ENCODE measurements around the gene KLK8.

Gene KLK8

DNA sequence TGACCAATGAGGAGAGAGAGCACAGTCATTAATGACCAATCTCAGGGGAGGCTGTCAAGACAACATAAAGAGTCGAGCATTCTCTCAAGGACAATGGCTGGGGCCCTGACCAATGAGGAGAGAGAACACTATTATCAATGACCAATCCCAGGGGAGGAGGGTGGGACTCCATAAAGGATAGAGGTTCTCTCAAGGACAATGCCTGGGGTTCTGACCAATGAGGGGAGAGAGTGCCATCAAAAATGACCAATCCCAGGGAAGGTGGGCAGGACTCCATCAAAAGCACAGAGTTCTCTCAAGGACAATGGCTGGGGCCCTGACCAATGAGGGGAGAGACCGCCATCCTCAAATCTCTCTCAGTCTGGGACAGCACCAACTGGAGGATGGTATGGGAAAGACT, 28.3 kb upstream of the KLK8 start:
- H3K9ac ChIP-seq (ENCODE audit: low read depth, low read length), result no peak overlapping the region
- H3K4me1 ChIP-seq (ENCODE audit: insufficient read depth, low read length), result no peaks in the 10 kb centered on the region
- H4K20me1 ChIP-seq (ENCODE audit: insufficient read depth, low read length), result no peaks in the 10 kb centered on the region
- no peaks in the 10 kb centered on the region for H3K9me3 ChIP-seq (ENCODE audit: insufficient read depth, low read length, severe bottlenecking)
- H3K27ac ChIP-seq (ENCODE audit: low read length), result no peak overlapping the region
- ATAC-seq (ENCODE audit: insufficient read depth, low read depth) (no peak), DNase-seq (no peak)
- H3K4me3 ChIP-seq (ENCODE audit: low read depth in 1 of 2, low read length in 2 of 2), result no peak overlapping the region
- no peaks in the 10 kb centered on the region for H3K36me3 ChIP-seq (ENCODE audit: insufficient read depth, low read length)
- TF ChIP-seq EZH2 (IDR thresholded peaks at IDR 0.05; ENCODE audit: borderline replicate concordance, low read depth, low read length, severe bottlenecking), result no peak
- TF ChIP-seq, protein P1, sequence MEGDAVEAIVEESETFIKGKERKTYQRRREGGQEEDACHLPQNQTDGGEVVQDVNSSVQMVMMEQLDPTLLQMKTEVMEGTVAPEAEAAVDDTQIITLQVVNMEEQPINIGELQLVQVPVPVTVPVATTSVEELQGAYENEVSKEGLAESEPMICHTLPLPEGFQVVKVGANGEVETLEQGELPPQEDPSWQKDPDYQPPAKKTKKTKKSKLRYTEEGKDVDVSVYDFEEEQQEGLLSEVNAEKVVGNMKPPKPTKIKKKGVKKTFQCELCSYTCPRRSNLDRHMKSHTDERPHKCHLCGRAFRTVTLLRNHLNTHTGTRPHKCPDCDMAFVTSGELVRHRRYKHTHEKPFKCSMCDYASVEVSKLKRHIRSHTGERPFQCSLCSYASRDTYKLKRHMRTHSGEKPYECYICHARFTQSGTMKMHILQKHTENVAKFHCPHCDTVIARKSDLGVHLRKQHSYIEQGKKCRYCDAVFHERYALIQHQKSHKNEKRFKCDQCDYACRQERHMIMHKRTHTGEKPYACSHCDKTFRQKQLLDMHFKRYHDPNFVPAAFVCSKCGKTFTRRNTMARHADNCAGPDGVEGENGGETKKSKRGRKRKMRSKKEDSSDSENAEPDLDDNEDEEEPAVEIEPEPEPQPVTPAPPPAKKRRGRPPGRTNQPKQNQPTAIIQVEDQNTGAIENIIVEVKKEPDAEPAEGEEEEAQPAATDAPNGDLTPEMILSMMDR (IDR thresholded peaks at IDR 0.05; ENCODE audit: borderline replicate concordance, extremely low read depth, low read length, poor library complexity, severe bottlenecking), result no peak
- H2AFZ ChIP-seq (ENCODE audit: low read depth, low read length), result no peak overlapping the region
- H3K27me3 ChIP-seq (ENCODE audit: insufficient read depth, low read length, poor library complexity), result peaks cover 7% of the 10 kb centered on the region
- no peak overlapping the region for H3K4me2 ChIP-seq (ENCODE audit: insufficient read depth, low read length)
- H3K79me2 ChIP-seq (ENCODE audit: insufficient read depth, low read length), result no peaks in the 10 kb centered on the region

DNA sequence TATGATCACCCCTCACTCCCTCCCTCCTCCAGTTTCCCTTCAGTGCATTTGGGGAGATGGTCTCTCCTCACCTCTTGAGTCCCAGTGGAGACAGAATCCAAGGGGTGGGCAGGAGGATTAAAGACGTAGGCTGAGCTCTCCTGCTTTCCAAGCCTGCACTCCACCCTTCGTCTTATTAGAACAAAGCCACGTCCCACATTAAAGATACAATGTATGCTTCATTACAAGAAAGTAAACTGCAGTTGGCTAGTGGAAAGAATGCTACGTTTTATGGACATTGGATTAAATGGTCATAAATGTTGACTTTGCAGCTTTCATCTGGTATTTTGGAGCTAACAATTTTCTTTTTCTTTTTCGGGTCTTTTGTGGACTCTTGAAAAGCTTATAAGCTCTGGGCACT, 26.5 kb upstream of the KLK8 start:
- H4K20me1 ChIP-seq (ENCODE audit: insufficient read depth, low read length), result no peaks in the 10 kb centered on the region
- DNase-seq, result no peak
- no peak for ATAC-seq (ENCODE audit: insufficient read depth, low read depth)
- H3K27me3 ChIP-seq (ENCODE audit: insufficient read depth, low read length, poor library complexity), result peaks cover 10% of the 10 kb centered on the region
- no peaks in the 10 kb centered on the region for H3K79me2 ChIP-seq (ENCODE audit: insufficient read depth, low read length)
- no peak overlapping the region for H3K9ac ChIP-seq (ENCODE audit: low read depth, low read length)
- no peak overlapping the region for H2AFZ ChIP-seq (ENCODE audit: low read depth, low read length)
- H3K4me3 ChIP-seq (ENCODE audit: low read depth in 1 of 2, low read length in 2 of 2), result no peak overlapping the region
- no peak overlapping the region for H3K27ac ChIP-seq (ENCODE audit: low read length)
- H3K36me3 ChIP-seq (ENCODE audit: insufficient read depth, low read length), result no peaks in the 10 kb centered on the region
- TF ChIP-seq EZH2 (IDR thresholded peaks at IDR 0.05; ENCODE audit: borderline replicate concordance, low read depth, low read length, severe bottlenecking), result no peak
- TF ChIP-seq, protein P1 (IDR thresholded peaks at IDR 0.05; ENCODE audit: borderline replicate concordance, extremely low read depth, low read length, poor library complexity, severe bottlenecking), result no peak
- H3K4me1 ChIP-seq (ENCODE audit: insufficient read depth, low read length), result no peaks in the 10 kb centered on the region
- no peak overlapping the region for H3K4me2 ChIP-seq (ENCODE audit: insufficient read depth, low read length)
- H3K9me3 ChIP-seq (ENCODE audit: insufficient read depth, low read length, severe bottlenecking), result no peaks in the 10 kb centered on the region

DNA sequence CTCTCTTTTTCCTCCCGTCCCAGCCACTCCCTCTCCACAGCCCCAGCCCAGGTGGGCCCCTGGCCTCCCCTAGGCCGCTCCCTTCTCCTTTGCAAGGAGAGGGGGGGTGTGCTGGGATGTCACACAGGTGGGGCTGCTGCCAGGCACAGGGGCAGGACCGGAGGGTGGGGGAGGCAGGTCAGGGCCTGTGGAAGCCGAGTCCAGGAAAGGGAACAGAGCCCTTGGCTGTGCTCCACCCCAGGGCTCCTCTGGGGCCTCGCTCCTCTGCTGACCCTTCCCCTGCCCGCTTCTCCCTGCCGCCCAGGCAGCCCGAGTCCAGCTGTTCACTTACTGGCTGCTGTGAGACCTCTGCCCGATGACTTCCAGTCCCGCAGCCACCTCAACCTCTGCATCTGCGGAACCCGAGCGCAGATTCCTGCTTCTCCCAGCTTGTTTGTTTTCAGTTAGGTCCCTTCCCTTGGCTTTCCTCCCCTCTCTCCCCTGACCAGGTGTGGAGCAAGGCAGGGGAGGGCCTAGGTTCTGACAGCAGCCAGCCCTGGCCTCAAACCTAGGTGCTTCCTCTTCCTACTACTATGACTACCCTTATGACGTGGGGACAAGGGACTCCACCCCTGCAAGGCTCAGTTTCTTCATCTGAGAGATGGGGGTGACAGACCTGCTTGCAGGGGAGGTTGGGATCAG, 25.9 kb upstream of the KLK8 start:
- Histone ChIP-seq H3K27me3 (ENCODE audit: insufficient read depth, low read length, poor library complexity) (peaks cover 10% of the 10 kb centered on the region), H3K4me3 (ENCODE audit: low read depth in 1 of 2, low read length in 2 of 2) (no peak overlapping the region), H3K4me2 (ENCODE audit: insufficient read depth, low read length) (no peak overlapping the region), H3K79me2 (ENCODE audit: insufficient read depth, low read length) (no peaks in the 10 kb centered on the region), H3K4me1 (ENCODE audit: insufficient read depth, low read length) (no peaks in the 10 kb centered on the region), H3K9me3 (ENCODE audit: insufficient read depth, low read length, severe bottlenecking) (no peaks in the 10 kb centered on the region), H3K27ac (ENCODE audit: low read length) (no peak overlapping the region), H4K20me1 (ENCODE audit: insufficient read depth, low read length) (no peaks in the 10 kb centered on the region), H3K36me3 (ENCODE audit: insufficient read depth, low read length) (no peaks in the 10 kb centered on the region), H3K9ac (ENCODE audit: low read depth, low read length) (no peak overlapping the region), H2AFZ (ENCODE audit: low read depth, low read length) (no peak overlapping the region)
- DNase-seq (no peak), ATAC-seq (ENCODE audit: insufficient read depth, low read depth) (no peak)
- TF ChIP-seq EZH2 (IDR thresholded peaks at IDR 0.05; ENCODE audit: borderline replicate concordance, low read depth, low read length, severe bottlenecking), result no peak
- TF ChIP-seq, protein P1 (IDR thresholded peaks at IDR 0.05; ENCODE audit: borderline replicate concordance, extremely low read depth, low read length, poor library complexity, severe bottlenecking), result no peak

DNA sequence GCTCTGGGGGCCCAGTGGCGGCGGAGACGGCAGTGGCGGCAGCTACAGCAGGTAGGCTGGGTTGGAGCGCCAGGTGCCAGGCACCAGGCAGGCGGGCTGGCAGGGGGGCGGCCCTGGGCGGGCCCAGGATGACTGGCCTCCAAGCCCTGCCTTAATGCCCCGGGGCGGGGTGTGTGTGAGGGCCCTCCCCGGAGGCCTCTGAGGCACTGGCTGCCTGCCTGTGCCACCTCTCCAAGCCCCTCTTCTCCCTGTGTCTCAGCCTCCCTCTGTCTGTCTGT, 25.1 kb upstream of the KLK8 start, which contains the start of gene KLK11:
Gene KLK11, minus strand, starts transcription at position 63 of the 278 bp plus-strand sequence. CDS start 985 bp downstream, outside the sequence.
- ATAC-seq (ENCODE audit: insufficient read depth, low read depth) (no peak), DNase-seq (no peak)

More for the DNA sequence above, 25.1 kb upstream of the KLK8 start, which contains the start of gene KLK11:
- Histone ChIP-seq H3K9ac (ENCODE audit: low read depth, low read length) (no peak within 1 kb of the TSS), H4K20me1 (ENCODE audit: insufficient read depth, low read length) (no peaks in the 10 kb centered on the region), H3K27ac (ENCODE audit: low read length) (no peak within 1 kb of the TSS), H3K79me2 (ENCODE audit: insufficient read depth, low read length) (no peaks in the 10 kb centered on the region), H3K9me3 (ENCODE audit: insufficient read depth, low read length, severe bottlenecking) (no peaks in the 10 kb centered on the region), H2AFZ (ENCODE audit: low read depth, low read length) (no peak within 1 kb of the TSS), H3K4me3 (ENCODE audit: low read depth in 1 of 2, low read length in 2 of 2) (no peak within 1 kb of the TSS), H3K4me1 (ENCODE audit: insufficient read depth, low read length) (no peaks in the 10 kb centered on the region), H3K4me2 (ENCODE audit: insufficient read depth, low read length) (no peak within 1 kb of the TSS), H3K36me3 (ENCODE audit: insufficient read depth, low read length) (no peaks in the 10 kb centered on the region), H3K27me3 (ENCODE audit: insufficient read depth, low read length, poor library complexity) (peaks cover 10% of the 10 kb centered on the region)
- TF ChIP-seq EZH2 (IDR thresholded peaks at IDR 0.05; ENCODE audit: borderline replicate concordance, low read depth, low read length, severe bottlenecking), result no peak
- TF ChIP-seq, protein P1 (IDR thresholded peaks at IDR 0.05; ENCODE audit: borderline replicate concordance, extremely low read depth, low read length, poor library complexity, severe bottlenecking), result no peak
